NCI-H82 treated with DMSO at 0.1 percent for 48 hours (cell line): Measurements from ENCODE around the gene JAG2.

ENCODE experiments used
- DNase-seq: peaks from one replicate; lab custom pipeline; 2025; ENCODE audit not compliant: unreplicated experiment; lab: John Stamatoyannopoulos, UW

The JAG2 gene

GRCh38 chr14:105166571-105167302 is 1.8 kb downstream of the JAG2 start:
- no peak for DNase-seq

- no peak for DNase-seq
Observed at GRCh38 chr14:105165761-105166485, 2.7 kb downstream of the JAG2 start.

- no peak for DNase-seq
Observed at GRCh38 chr14:105165134-105165704, 3.4 kb downstream of the JAG2 start.

- DNase-seq, result no peak
Observed at GRCh38 chr14:105163040-105163742, 5.4 kb downstream of the JAG2 start.

DNA sequence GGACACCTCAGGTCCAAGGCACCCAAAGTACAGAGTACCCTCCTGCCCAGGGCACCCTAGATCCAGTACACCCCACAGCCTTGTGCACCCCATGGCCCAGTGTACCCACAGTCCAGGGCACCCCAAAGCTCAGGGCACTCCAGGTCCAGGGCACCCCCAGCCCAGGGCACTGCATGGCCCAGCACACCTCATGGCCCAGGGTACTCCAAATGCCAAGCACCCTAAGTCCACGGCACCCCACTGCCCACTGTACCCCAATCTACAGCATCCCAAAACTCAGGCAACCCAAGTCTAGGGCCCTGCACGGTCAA is 6.0 kb downstream of the JAG2 start:
- no peak for DNase-seq

DNA sequence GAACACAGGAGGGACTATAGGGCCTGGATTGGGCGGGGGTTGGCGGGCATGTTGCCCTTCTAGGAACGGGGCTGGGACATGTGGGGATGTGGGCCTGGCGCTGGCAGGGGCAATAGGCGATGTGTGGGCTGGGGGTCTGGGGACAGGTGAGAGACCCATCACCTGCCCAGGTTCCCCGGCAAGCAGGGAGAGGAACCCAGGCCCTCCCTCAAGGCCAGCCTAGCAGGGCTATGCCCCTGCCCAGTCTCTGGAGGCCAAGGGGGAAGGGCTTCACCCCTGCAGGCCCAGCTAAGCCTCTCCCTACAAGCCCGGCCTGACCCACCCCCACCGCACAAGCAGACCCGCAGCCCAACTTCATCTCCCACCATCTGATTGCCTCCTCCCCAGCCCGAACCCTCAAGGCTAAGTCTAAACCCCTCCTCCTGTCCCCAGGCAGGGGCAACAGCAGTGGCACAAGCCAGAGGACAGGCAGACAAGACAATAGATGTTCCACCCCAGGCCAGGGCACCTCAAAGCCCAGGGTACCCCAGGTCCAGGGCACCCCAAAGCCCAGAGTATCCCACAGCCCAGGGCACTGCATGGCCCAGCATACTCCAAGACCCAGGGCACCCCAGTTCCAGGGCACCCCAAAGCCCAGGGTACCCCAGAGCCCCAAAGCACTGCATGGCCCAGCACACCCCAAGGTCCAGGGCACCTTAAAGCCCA is 6.5 kb downstream of the JAG2 start:
- DNase-seq, result no peak

- DNase-seq, result no peak
Observed at GRCh38 chr14:105161309-105161708, 7.3 kb downstream of the JAG2 start.

GRCh38 chr14:105160776-105161175 is 7.8 kb downstream of the JAG2 start:
- DNase-seq, result no peak

DNA sequence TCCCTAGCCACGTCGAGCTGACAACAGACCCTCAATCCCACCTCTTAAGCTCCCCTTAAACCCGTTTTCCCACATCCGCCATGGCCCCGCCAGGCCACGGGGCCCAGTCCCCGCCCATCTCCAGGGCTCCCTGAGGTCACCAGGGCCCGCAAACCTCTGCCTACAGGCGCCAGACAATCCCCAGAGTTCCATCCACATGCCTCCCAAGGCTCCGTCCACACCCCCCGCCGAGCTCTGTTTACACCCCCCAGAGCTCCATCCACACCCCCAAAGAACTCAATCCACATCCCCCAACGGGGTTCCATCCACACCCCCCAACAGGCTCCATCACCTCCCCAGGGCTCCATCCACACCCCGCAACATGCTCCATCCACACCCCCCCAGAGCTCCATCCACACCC is 9.2 kb downstream of the JAG2 start:
- no peak for DNase-seq

DNA sequence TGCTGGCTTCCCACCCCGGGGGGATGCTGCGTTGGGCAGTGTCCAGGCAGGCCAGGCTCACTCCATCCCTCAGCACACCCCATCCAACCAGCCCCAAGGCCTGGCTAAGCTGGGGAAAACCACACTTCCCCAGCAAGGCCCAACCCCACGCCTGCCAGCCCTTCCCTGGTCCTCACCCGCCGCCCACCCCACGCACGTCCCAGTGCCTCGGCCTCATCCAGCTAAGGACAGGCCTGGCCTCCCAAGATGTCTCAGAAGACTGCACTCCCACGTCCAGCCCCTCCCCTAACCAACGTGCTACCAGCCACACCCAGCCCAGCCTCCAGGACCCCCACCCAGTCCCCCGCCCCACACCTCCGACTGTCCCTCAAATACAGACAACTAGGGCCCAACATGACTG is 9.8 kb downstream of the JAG2 start:
- no peak for DNase-seq

- no peak for DNase-seq
Observed at GRCh38 chr14:105157872-105158271, 10.7 kb downstream of the JAG2 start.

DNA sequence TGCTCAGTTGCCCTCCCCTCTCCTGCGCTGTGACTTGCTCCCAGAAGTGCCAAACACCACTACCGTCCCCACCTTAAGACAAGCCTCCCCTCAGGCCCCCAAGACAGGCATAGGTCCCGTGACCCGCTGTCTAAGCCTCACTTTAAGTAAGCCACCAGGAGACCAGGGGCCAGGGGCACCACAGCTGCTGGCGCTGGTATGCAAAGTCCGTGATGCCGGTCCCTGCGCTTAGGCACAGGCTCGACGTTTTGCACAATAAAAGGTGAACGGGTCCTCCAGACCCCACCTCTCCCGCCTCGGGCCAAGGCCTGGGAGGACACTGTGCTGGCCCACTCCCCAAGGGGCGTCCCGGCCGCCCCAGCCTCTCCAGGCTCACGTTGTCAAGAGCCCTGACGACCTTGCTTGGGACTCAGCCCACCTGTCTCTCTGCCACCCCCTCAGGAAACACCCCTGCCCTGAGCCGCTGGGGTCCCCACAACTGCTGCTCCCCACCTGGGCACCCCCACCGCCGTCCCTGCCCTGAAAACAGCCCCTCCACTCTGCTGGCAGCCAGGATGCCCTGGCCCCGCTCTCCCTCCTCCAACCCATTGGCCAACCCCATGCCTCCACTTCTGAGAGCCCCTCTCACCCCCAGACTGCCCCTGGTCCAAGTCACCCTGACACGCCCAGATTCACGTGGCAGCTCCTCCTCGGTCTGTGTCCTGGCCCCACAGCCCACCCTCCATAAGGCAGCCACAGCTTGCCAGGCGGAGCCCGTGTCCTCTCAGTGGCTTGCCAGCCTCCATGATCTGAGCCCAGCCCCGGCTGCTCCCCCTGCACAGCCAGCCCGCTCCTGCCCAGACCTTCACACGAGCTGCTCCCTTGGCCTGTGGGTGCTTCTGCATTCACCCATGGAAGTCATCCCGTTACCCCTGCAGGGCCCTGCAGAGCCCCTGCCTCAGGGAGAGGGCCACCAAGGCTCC is 11.9 kb downstream of the JAG2 start:
- DNase-seq, result no peak

DNA sequence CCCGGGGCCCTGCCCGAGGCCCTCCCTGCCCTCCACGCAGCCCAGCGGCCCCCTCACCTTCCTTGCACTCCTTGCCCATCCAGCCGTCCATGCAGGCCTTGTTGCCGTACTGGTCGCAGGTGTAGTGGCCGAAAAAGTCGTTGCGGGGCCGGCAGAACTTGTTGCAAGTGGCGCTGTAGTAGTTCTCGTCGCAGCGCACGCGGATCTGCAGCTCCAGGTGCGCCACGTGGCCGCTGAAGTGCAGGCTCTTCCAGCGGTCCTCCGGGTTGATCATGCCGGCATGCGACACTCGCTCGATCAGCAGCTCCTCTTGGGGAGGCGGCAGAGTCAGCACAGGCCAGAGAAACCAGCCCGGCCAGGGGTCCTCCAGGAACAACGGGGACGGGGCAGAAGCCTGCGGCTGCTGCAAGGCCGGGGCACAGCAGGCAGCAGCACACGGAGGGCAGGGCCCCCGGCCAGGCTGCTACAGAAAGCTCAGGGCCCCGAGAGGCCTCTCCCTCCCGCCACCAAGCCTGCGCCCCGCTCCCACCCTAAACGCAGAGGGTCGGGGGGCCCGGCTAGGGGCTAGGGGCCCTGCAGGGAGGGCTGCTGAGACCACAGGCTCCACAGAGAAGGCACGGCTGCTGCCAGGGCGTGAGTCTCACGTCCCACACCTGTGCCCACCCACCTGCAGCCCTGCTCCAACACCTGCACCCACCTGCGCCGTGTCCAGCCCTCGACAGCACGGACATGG is 12.7 kb downstream of the JAG2 start:
- DNase-seq, result no peak

DNA sequence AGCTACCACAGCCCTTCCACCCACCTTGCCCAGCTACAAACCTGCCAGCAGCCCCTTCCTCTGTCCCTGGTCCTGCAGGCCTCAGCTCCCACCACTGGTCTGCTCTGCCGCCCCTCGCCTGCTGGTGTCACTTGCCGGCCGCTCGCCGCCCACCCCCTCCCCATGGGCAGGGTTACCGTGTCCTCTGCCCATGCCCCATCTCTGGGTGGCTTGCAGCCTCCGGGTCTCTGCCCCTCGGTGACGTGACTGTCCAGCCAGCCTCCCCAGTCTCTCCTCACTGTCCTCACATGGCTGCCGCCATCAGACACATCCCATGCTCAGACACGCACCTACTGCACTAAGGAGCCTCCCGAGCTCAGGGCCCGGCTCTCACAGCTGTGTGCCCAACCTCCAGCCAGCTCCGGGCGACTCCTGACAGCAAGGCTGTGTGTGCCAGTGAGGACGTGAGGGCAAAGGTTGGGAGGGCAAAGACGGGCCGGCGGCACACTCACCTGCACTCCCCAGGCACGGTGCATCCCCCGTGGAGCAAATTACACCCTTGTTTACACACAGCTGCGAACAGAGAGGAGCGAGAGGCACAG is 13.4 kb downstream of the JAG2 start:
- DNase-seq, result no peak

- DNase-seq, result no peak
Observed at GRCh38 chr14:105154476-105154871, 14.1 kb downstream of the JAG2 start.

DNA sequence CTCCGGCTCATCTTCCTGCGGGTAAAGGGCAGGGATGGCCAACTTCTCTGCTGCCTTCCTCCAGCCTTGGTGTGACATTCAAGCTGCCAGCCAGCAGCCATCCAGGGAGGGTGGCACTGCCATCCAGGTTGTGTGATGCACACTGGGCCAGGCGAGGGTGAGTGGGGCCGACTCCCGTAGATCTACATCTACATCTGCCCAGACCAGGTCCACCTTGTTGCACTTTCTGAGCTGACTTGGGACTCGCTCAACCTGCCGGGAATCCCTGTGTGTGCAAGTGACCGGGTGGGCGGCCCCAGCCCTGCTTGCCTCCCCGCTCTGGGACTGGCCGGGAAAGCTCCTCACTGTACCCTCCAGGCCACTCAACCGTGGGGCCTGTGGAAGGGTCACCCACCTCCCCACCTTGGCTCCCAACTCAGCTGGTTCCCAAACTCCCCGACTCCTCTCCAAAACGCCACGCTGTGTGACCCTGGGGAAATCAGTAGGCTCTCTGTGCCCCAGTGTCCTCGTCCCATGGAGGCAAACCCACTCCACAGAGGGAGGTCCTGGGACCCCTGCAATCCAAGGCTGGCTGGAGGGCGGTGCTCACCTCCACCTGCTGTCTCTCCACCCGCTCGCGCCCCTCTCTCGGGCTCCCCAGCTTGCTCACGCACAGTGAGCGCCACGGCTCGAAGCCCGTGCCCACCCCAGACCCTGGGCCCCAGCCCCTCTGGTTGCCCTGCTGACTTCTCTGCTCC is 14.7 kb downstream of the JAG2 start:
- DNase-seq, result no peak

- no peak for DNase-seq
Observed at GRCh38 chr14:105153331-105153731, 15.2 kb downstream of the JAG2 start.

GRCh38 chr14:105152794-105153241 is 15.8 kb downstream of the JAG2 start:
- DNase-seq, result no peak
